Keratinocyte (primary cell): ENCODE data around the gene GDF9. TPM values are rescaled to one million over a fixed set of nuclear protein-coding genes. Genes with fewer than 3 reads are reported as not detected.

Source experiments
- DNase-seq: peaks from one replicate; pipeline ENCODE4 v3.0.0-alpha.2; 2011; ENCODE audit warnings: low read depth, missing footprints, low spot score
- FAIRE-seq: peaks from 2 replicates; lab custom pipeline; 2011; peaks lifted over from hg19 to GRCh38; lab: Jason Lieb, UNC
- H2AFZ ChIP-seq: 2 replicates; pipeline ENCODE4 v1.6.0; 2012; ENCODE audit warnings: low read length, control low read depth, inconsistent platforms; ENCODE audit not compliant: control insufficient read depth
- H3K27ac ChIP-seq: 2 replicates; pipeline ENCODE4 v1.5.1; 2011; ENCODE audit warnings: low read length; ENCODE audit not compliant: control insufficient read depth, insufficient read depth
- H3K27me3 ChIP-seq: 3 replicates; pipeline ENCODE4 v1.6.0; 2011; ENCODE audit warnings: low read length; ENCODE audit not compliant: control insufficient read depth, insufficient read depth; ENCODE audit errors: extremely low read depth
- H3K36me3 ChIP-seq, 2 experiments: 2 replicates in 1 of 2; 3 replicates in 1 of 2; pipeline ENCODE4 v1.5.1; 2011; ENCODE audit warnings: low read length in 2 of 2, mild to moderate bottlenecking in 1 of 2; ENCODE audit not compliant: control insufficient read depth in 2 of 2, insufficient read depth in 2 of 2; ENCODE audit errors: extremely low read depth in 1 of 2
- H3K4me1 ChIP-seq: 3 replicates; pipeline ENCODE4 v1.5.1; 2011; ENCODE audit warnings: low read length; ENCODE audit not compliant: control insufficient read depth, insufficient read depth; ENCODE audit errors: extremely low read depth
- H3K4me2 ChIP-seq: 3 replicates; pipeline ENCODE4 v1.6.0; 2011; ENCODE audit warnings: low read depth, low read length; ENCODE audit not compliant: control insufficient read depth, insufficient read depth; ENCODE audit errors: extremely low read depth
- H3K4me3 ChIP-seq, 3 experiments: fragments of 200-600 bp in 1 of 3; sonication (generic) in 1 of 3; 2 replicates in 2 of 3; 3 replicates in 1 of 3; pipeline ENCODE4 v1.5.1; 2011 to 2016; ENCODE audit warnings: low read length in 3 of 3, mild to moderate bottlenecking in 3 of 3, control low read depth in 2 of 3, inconsistent platforms in 1 of 3, low read depth in 1 of 3, mixed read lengths in 1 of 3, mixed run types in 1 of 3, moderate library complexity in 1 of 3; ENCODE audit not compliant: control insufficient read depth in 2 of 3, insufficient read depth in 2 of 3; ENCODE audit errors: extremely low read depth in 1 of 3
- H3K79me2 ChIP-seq: 2 replicates; pipeline ENCODE4 v1.6.0; 2012; ENCODE audit warnings: low read length; ENCODE audit not compliant: control insufficient read depth, insufficient read depth
- H3K9ac ChIP-seq: 3 replicates; pipeline ENCODE4 v1.6.0; 2011; ENCODE audit warnings: low read length; ENCODE audit not compliant: control insufficient read depth, insufficient read depth; ENCODE audit errors: extremely low read depth
- H3K9me1 ChIP-seq: 3 replicates; pipeline ENCODE4 v1.6.0; 2011; ENCODE audit warnings: low read length; ENCODE audit not compliant: control insufficient read depth, insufficient read depth; ENCODE audit errors: extremely low read depth
- H3K9me3 ChIP-seq: 2 replicates; pipeline ENCODE4 v1.5.1; 2012; ENCODE audit warnings: low read depth, low read length; ENCODE audit not compliant: control insufficient read depth
- H4K20me1 ChIP-seq: 3 replicates; pipeline ENCODE4 v1.6.0; 2011; ENCODE audit warnings: low read length; ENCODE audit not compliant: control insufficient read depth, insufficient read depth; ENCODE audit errors: extremely low read depth
- CTCF ChIP-seq, 3 experiments: IDR thresholded peaks in 1 of 3; conservative IDR thresholded peaks in 1 of 3; optimal IDR thresholded peaks in 1 of 3; 2 replicates in 2 of 3; 3 replicates in 1 of 3; pipeline versions ENCODE3 to v1.5.1; 2011; ENCODE audit warnings: low read length in 3 of 3, mild to moderate bottlenecking in 3 of 3, moderate library complexity in 2 of 3, control low read depth in 1 of 3, inconsistent platforms in 1 of 3; ENCODE audit not compliant: insufficient read depth in 2 of 3; ENCODE audit errors: extremely low read depth in 1 of 3
- EZH2 ChIP-seq: IDR thresholded peaks from one replicate; pipeline ENCODE4 v1.6.1; 2012; ENCODE audit warnings: inconsistent platforms, mild to moderate bottlenecking, low read length, moderate library complexity
- dilution Hi-C: fragments of 300-500 bp; cut with MboI; formaldehyde crosslinking; loops from one replicate; pipeline ENCODE4 v1.7.0; 2020; ENCODE audit warnings: low sequenced_read_pairs; ENCODE audit not compliant: extremely low pct_ligation_motif_present
- polyA plus RNA-seq, 5 experiments: library from polyadenylated mRNA; depleted of rRNA in 3 of 5; stranded (reverse) in 3 of 5; stranded (forward) in 1 of 5; unstranded in 1 of 5; fragments of >200 nt; gene quantifications; 1 replicate in 1 of 5; 2 replicates in 3 of 5; 3 replicates in 1 of 5; pipeline versions ENCODE4 v1.2.1 to v1.2.3, GENCODE V29; 2011 to 2012; ENCODE audit warnings: missing spikeins in 2 of 5, low read depth in 1 of 5, low replicate concordance in 1 of 5

The GDF9 gene
- polyA plus RNA-seq, 1 donor (not counting 4 experiments of a cell fraction or from before 2014, with no cell fraction given): 0.21 TPM

- no peak for DNase-seq
- Histone ChIP-seq H3K36me3 (no peaks in the 10 kb centered on the region), H3K4me2 (no peak overlapping the region), H4K20me1 (no peaks in the 10 kb centered on the region), H3K79me2 (no peaks in the 10 kb centered on the region), H2AFZ (no peak overlapping the region), H3K9me3 (no peaks in the 10 kb centered on the region), H3K9me1 (no peaks in the 10 kb centered on the region), H3K9ac (no peak overlapping the region), H3K27me3 (peaks cover 24% of the 10 kb centered on the region), H3K27ac (no peak overlapping the region), H3K4me3 (no peak overlapping the region), H3K4me1 (no peaks in the 10 kb centered on the region)
- no peak for FAIRE-seq
- TF ChIP-seq EZH2 (no peak), CTCF (optimal IDR thresholded peaks at IDR 0.05 in 1 of 3, IDR thresholded peaks at IDR 0.05 in 1 of 3, conservative IDR thresholded peaks at IDR 0.05 in 1 of 3; ENCODE audit: extremely low read depth in 1 of 3, insufficient read depth in 2 of 3, low read length in 3 of 3) (no peak)
- dilution Hi-C loops: no loop called here
These were observed 39.7 kb downstream of the GDF9 start for GRCh38 chr5:132826424-132827082.

GRCh38 chr5:132825834-132826391 is 40.4 kb downstream of the GDF9 start:
- Histone ChIP-seq H3K4me2 (peak overlapping the region; percentile 32), H2AFZ (no peak overlapping the region), H3K9me3 (no peaks in the 10 kb centered on the region), H3K27ac (no peak overlapping the region), H3K36me3 (no peaks in the 10 kb centered on the region), H3K9ac (no peak overlapping the region), H3K27me3 (peaks cover 24% of the 10 kb centered on the region), H4K20me1 (no peaks in the 10 kb centered on the region), H3K9me1 (no peaks in the 10 kb centered on the region), H3K4me3 (no peak overlapping the region), H3K4me1 (no peaks in the 10 kb centered on the region), H3K79me2 (no peaks in the 10 kb centered on the region)
- TF ChIP-seq CTCF (optimal IDR thresholded peaks at IDR 0.05 in 1 of 3, IDR thresholded peaks at IDR 0.05 in 1 of 3, conservative IDR thresholded peaks at IDR 0.05 in 1 of 3; ENCODE audit: extremely low read depth in 1 of 3, insufficient read depth in 2 of 3, low read length in 3 of 3): no peak
- TF ChIP-seq EZH2: peak; percentile 30
- no peak for FAIRE-seq
- dilution Hi-C loops: no loop called here
- DNase-seq: no peak
